Dermis blood vessel endothelial cell (primary cell): Measurements from ENCODE around the gene LRRTM2. TPM values are rescaled to one million over a fixed set of nuclear protein-coding genes. Genes with fewer than 3 reads are reported as not detected.
"Not testable (repeated sequence)": the region's sequence is repeated elsewhere in the genome, so short reads cannot be mapped to it uniquely, and the experiment has no call there.

Experiments used
- DNase-seq: peaks from one replicate; pipeline ENCODE4 v3.0.0; 2010
- total RNA-seq: library from RNA; depleted of rRNA; stranded (reverse); fragments of >200 nt; gene quantifications from 2 replicates; pipeline ENCODE4 v1.2.3, GENCODE V29; 2014

LRRTM2 gene, protein sequence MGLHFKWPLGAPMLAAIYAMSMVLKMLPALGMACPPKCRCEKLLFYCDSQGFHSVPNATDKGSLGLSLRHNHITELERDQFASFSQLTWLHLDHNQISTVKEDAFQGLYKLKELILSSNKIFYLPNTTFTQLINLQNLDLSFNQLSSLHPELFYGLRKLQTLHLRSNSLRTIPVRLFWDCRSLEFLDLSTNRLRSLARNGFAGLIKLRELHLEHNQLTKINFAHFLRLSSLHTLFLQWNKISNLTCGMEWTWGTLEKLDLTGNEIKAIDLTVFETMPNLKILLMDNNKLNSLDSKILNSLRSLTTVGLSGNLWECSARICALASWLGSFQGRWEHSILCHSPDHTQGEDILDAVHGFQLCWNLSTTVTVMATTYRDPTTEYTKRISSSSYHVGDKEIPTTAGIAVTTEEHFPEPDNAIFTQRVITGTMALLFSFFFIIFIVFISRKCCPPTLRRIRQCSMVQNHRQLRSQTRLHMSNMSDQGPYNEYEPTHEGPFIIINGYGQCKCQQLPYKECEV
- total RNA-seq, result 2.9 and 6.1 TPM in 2 replicates

DNA sequence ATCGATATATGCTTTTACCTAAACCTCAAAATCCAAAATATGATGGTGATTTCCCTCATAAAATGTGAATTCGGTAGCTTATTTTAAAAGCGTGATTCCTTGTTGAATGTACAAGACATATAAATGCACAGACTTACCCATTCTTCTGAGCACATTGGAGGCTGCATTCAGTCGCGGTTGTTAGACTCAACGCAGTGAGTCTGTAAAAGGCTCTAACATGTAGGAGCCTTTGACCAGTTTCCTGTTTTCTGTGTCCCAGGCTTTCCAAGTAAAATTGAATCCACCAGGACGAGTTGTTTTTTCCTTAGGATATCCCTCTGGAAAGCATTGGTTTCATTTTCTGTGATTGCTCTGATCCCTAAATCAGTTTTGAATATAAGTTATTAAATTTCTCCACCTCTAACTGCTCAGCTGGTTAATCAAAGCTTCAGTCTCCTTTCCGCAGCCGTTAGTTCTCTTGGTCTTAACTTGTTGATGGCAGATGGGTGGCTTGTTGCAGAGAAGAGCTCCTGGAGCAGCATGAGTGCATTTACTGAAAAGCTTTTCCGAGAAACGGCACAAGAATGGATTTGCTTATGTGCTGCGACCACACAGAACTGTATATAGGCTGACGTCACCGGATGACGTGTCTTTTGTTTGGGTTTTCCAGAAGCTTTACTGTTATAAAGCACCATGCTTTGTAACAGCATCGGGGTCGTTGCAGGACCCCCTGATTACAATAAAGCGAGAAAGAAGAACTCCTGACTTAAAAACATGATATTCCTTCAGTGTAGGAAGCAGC is at the start of gene LRRTM2:
Gene LRRTM2 (minus strand): TSS at position 565 of the 781 bp plus-strand sequence. CDS start 424 bp downstream, at position 141.
- DNase-seq, result peak; percentile 90

DNA sequence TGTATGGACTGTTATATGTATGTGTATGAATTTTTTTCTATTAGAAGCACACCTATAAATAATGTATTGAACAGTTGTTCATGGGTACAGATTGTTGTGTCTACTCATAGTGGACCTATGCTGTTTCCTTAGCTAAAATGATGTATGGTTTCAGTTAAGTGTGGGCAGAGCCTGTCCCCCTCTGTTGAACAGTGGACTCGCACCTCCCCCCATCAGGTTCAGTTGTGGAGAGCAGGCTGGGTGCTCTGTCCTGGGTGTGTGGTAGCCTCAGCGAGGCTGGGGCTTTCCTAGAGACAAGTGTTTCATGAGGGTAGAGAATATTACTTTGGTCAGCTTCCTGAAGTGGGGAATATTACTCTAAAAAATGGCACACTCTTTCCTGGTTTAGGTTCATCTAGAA is 47.4 kb upstream of the LRRTM2 start:
- DNase-seq, result no peak

- DNase-seq, result not testable (repeated sequence)
These were observed 46.2 kb upstream of the LRRTM2 start for GRCh38 chr5:138921362-138921761.

DNA sequence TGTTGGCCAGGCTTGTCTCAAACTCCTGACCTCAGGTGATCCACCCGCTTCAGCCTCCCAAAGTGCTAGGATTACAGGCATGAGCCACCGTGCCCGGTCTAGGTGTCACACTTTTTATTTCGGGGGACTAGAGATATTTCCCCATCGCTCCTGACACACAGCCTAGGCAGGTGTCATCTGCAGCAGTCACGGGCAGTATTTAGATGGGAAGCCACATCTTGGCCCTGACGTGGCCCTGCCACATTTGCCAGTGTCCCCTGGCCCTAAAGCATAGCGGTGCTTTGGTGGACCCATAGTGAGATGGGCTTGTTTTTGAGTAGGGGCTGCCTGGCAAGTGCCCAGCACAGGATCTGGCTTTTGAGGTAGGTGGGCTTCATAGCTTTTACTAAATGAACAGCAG is 45.0 kb upstream of the LRRTM2 start:
- no peak for DNase-seq

GRCh38 chr5:138918686-138919085 is 43.6 kb upstream of the LRRTM2 start:
- no peak for DNase-seq

DNA sequence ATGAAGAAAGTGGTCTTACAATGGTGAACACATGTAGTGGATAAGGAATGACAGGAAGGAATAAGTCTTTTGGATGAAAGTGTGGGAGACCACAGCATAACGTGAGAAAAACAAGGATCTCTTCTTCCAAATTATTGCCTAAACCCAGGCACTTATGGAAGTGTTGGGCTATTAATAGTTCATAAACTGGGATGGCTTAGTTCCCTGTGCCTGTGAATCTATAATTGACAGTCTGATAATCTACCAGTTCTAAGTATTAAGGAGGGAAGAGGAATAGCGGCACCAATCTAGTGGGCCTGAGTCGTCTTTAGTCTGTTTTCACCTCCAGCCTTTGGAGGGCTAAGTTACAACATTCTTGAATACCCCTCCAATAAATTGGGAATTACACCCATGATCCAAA is 39.2 kb upstream of the LRRTM2 start:
- DNase-seq, result no peak

- DNase-seq, result no peak
These were observed 38.6 kb upstream of the LRRTM2 start for GRCh38 chr5:138913773-138914172.

DNA sequence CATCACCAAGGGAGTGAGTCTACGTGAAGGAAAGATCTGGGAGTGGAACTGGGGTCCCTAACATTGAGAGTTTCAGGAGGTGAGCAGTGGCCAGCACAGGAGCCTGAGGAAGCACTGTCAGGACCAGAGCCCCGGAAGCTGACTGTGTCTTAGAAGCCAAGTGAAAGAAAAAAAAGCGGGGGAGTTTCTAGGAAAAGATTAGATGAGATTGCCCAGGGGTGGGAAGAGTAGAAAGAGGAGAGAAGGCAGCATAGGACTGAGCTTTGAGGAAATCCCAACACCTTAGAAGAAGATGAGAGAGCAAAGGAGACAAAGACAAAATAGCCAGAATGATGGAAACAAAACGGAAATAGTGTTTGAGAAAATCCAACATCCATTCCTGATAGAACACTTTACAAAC is 37.0 kb upstream of the LRRTM2 start:
- DNase-seq, result no peak

DNA sequence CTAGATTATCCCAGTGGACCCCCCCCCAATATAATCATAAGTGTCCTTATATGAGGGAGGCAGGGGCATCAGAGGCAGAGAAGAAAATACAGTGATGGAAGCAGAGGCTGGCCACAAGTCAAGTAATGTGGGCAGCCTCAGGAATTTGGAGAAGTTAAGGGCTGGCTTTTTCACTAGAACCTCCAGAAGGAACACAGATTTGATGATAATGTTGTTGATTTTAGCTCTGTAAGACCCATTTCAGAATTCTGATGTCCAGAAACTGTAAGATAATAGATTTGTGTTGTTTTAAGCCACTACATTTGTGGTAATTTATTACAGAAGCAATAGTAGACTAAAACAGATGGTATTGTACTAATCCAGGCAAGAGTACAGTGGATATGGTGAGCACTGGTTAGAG is 36.3 kb upstream of the LRRTM2 start:
- no peak for DNase-seq

DNA sequence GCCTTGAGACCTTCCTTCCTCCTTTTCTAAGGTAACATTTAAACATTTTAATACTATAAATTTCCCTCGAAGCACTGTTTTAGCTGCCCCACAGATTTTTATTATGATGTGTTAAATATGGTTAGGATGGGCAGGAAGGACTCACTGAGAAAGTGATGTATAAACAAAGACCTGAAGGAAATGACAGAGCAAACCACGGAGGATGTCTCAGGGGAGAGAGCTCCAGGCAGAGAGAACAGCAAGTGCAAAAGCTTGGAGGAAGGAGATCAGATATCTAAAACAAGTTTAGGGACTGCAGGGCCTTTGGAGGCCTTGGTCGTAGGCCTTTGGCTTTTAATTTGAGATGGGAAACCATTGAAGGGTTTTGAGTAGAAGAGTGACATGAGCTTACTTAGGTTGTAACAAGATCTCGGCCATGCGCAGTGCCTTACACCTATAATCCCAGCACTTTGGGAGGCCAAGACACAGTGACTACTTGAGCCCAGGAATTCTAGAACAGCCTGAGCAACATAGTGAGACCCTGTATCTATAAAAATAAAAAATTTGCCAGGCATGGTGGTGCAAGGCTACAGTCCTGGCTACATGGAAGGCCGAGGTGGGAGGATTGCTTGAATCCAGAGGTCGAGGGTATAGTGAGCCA is 35.5 kb upstream of the LRRTM2 start:
- no peak for DNase-seq

DNA sequence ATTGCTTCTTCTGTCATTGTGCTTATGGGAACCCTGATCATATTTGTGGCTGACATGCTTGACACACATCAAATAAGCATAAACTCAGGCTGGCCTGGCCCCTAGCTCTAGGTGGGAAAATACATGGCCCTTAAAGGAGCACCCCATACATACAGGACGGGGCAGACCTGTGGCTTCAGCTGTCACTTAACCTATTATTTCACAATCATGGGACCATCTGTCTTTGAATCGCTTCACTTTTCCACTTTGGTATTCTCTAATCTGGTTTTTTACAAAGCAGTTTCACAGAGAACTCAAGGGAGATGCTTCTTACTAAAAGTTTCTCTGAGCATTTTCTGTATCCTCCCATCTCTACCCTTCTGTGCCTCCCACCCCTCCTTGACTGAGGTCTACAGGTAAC is 34.6 kb upstream of the LRRTM2 start:
- no peak for DNase-seq

GRCh38 chr5:138905541-138905940 is 30.4 kb upstream of the LRRTM2 start:
- DNase-seq, result peak; percentile 41

GRCh38 chr5:138903130-138903775 is 28.1 kb upstream of the LRRTM2 start:
- peak; percentile 93 for DNase-seq

DNA sequence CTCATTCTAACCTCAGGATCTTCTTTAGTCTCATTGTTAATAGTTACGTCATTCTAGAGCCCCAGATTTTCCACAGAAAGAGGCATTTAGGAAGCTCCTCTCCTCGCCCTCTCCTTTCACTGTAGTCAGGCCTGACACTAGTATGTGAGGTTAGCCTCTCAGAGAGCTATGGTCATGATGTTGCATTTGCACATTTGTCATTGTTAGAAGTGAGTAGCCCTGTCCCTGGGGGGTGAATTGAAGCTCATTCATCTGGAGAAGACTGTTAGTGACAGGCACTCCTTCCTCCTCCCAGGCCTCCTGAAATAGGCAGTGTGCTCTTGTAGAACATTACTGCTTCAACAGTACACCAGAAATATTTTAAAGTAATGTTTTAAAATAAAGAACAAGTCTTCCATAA is 26.6 kb upstream of the LRRTM2 start:
- DNase-seq, result peak; percentile 7

- DNase-seq, result peak; percentile 90
These were observed 25.3 kb upstream of the LRRTM2 start for GRCh38 chr5:138900281-138900965.

DNA sequence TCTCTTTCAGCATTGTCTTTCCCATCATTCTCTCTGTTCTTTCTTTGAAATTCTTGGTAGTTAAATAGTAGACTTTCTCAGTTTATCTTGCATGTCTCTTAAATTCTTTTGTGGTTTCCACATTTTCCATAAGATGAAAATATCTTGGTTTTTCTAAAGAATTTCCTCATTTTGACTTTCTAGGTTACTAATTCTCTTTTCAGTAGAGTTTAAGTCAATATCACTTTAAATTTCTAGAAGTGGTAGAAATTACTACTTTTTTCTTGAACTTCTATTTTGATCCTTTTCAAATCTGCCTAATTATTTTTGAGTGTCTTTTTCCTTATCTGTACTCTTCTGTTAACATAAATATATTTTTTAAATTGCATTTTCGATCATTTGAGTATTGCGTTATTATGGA is 23.6 kb upstream of the LRRTM2 start:
- no peak for DNase-seq

- DNase-seq, result no peak
These were observed 23.2 kb upstream of the LRRTM2 start for GRCh38 chr5:138898299-138898698.

DNA sequence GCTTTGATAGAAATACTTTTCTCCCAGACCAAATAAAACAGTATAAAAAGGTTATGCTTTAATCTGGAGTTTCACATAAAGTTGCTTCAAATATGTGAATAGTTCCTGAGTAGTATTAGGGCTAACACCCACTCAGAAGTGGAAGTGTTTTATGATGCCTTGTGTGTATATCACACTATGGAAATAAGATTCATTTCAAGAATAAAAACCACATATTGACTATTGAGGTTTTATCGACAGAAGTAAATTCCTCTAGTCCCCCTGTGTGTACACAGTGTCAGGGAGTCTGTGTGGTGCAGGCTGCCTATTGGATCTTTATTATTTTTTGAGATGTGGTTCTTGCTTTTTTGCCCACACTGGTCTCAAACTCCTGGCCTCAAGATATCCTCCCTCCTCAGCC is 20.8 kb upstream of the LRRTM2 start:
- no peak for DNase-seq

- no peak for DNase-seq
These were observed 15.5 kb upstream of the LRRTM2 start for GRCh38 chr5:138890644-138891043.

- no peak for DNase-seq
These were observed 14.9 kb upstream of the LRRTM2 start for GRCh38 chr5:138889994-138890393.

DNA sequence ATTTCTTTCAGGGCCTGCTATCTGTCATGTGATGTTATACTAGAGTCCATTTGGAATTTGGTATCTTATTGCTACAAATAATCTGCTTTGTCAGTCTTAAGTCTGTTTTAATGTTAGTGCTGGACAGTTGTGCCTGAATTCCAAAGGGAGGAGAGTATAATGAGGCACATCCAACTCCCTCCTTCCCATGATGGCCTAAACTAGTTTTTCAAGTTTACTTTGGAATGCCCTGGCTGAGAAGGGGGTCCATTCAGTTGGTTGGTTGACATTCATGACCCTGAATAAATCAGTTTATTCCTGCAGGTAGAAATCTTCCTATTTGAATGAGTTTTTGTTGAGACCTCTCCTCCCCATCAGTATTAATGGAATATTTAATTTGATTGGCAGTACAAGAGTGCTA is 9.4 kb upstream of the LRRTM2 start:
- DNase-seq, result no peak

GRCh38 chr5:138884094-138884493 is 9.0 kb upstream of the LRRTM2 start:
- DNase-seq, result no peak
